A549 (cell line): Measurements from ENCODE around the gene NR2C2. TPM values are rescaled to one million over a fixed set of nuclear protein-coding genes. Genes with fewer than 3 reads are reported as not detected.

ENCODE experiments used
- ATAC-seq, 2 experiments: fragments of 200-7000 bp in 1 of 2; fragments of >200 bp in 1 of 2; cut with Nextera tagmentation in 1 of 2; cut with Tn5 transposase in 1 of 2; 3 replicates each; pipeline versions ENCODE4 v1.8.0 to v1.9.1; 2018 to 2020; ENCODE audit warnings: mild to moderate bottlenecking in 1 of 2, moderate library complexity in 1 of 2
- CTCF ChIA-PET: fragments of 300-600 bp; sonication (Branson Sonifier 250); formaldehyde crosslinking; extraction: SDS; loops from one replicate; lab custom pipeline; 2021; ENCODE audit warnings: antibody characterized with exemption, inconsistent platforms; lab: Yijun Ruan, JAX
- POLR2A ChIA-PET: fragments of 350-600 bp; formaldehyde crosslinking; extraction: SDS; loops from one replicate; lab custom pipeline; 2021; ENCODE audit warnings: antibody characterized with exemption, inconsistent platforms; lab: Yijun Ruan, JAX
- DNase-seq, 2 experiments: peaks; one replicate each; pipeline versions ENCODE4 v3.0.0 to v3.0.0-alpha.2; 2011 to 2016; ENCODE audit warnings: low read depth in 1 of 2, low spot score in 1 of 2
- FAIRE-seq: peaks from 2 replicates; lab custom pipeline; 2011; peaks lifted over from hg19 to GRCh38; lab: Jason Lieb, UNC
- H3K27ac ChIP-seq, 2 experiments: fragments of >200 bp; sonication (Bioruptor Twin); formaldehyde crosslinking; 3 replicates each; pipeline ENCODE4 v1.5.1; 2016 to 2017
- H3K4me1 ChIP-seq: fragments of >200 bp; sonication (Bioruptor Twin); formaldehyde crosslinking; 3 replicates; pipeline ENCODE4 v1.6.1; 2016
- H3K4me2 ChIP-seq: fragments of >200 bp; sonication (Bioruptor Twin); formaldehyde crosslinking; 3 replicates; pipeline ENCODE4 v1.6.1; 2016
- H3K4me3 ChIP-seq: fragments of >200 bp; sonication (Bioruptor Twin); formaldehyde crosslinking; 3 replicates; pipeline ENCODE4 v1.5.1; 2016
- H3K9me3 ChIP-seq: fragments of >200 bp; sonication (Bioruptor Twin); formaldehyde crosslinking; 3 replicates; pipeline ENCODE4 v1.6.1; 2016
- ATOH8 ChIP-seq: fragments of 250-450 bp; sonication (Bioruptor Pico); IDR thresholded peaks from 2 replicates; pipeline ENCODE4 v1.5.0; 2020; ENCODE audit warnings: low read depth, mild to moderate bottlenecking, moderate library complexity
- CEBPB ChIP-seq, 2 experiments: fragments of >200 bp in 1 of 2; sonication (Bioruptor Twin) in 1 of 2; formaldehyde crosslinking in 1 of 2; IDR thresholded peaks; 2 replicates each; pipeline ENCODE4 v1.6.1; 2012 to 2016
- CHD2 ChIP-seq: fragments of 150-350 bp; IDR thresholded peaks from 2 replicates; pipeline ENCODE4 v1.6.1; 2014; ENCODE audit warnings: low read length; ENCODE audit not compliant: partially characterized antibody
- CTCF ChIP-seq: fragments of >200 bp; sonication (Bioruptor Twin); formaldehyde crosslinking; IDR thresholded peaks from 3 replicates; pipeline ENCODE4 v1.5.1; 2016
- EHF ChIP-seq: fragments of 250-450 bp; sonication (Bioruptor Pico); IDR thresholded peaks from 2 replicates; pipeline ENCODE4 v1.5.0; 2020; ENCODE audit warnings: mild to moderate bottlenecking
- EHMT2 ChIP-seq: fragments of 200-600 bp; sonication (generic); IDR thresholded peaks from 2 replicates; pipeline ENCODE4 v1.6.1; 2016; ENCODE audit warnings: antibody characterized with exemption, low read depth, mild to moderate bottlenecking, moderate library complexity
- ESRRA ChIP-seq: fragments of 150-350 bp; IDR thresholded peaks from 2 replicates; pipeline ENCODE4 v1.6.1; 2014; ENCODE audit warnings: mild to moderate bottlenecking, low read length, borderline replicate concordance
- FOSB ChIP-seq: fragments of 250-450 bp; sonication (Bioruptor Pico); IDR thresholded peaks from 2 replicates; pipeline ENCODE4 v1.5.0; 2020; ENCODE audit warnings: mild to moderate bottlenecking, moderate library complexity
- FOSL2 ChIP-seq, 2 experiments: fragments of 450-650 bp in 1 of 2; fragments of >200 bp in 1 of 2; sonication (Bioruptor Twin) in 1 of 2; formaldehyde crosslinking; IDR thresholded peaks; 2 replicates each; pipeline versions ENCODE4 v1.5.0 to v1.6.1; 2016 to 2020; ENCODE audit warnings: mild to moderate bottlenecking in 1 of 2, moderate library complexity in 1 of 2
- GATA3 ChIP-seq: IDR thresholded peaks from 2 replicates; pipeline ENCODE4 v1.6.1; 2012; ENCODE audit warnings: borderline replicate concordance
- HDAC2 ChIP-seq: fragments of 200-600 bp; sonication (generic); IDR thresholded peaks from 2 replicates; pipeline ENCODE4 v1.6.1; 2016
- HOXB5 ChIP-seq: fragments of 250-450 bp; sonication (Bioruptor Pico); IDR thresholded peaks from 2 replicates; pipeline ENCODE4 v1.5.0; 2020; ENCODE audit warnings: mild to moderate bottlenecking, moderate library complexity
- JUN ChIP-seq, 2 experiments: fragments of >200 bp; sonication (Bioruptor Twin); formaldehyde crosslinking; IDR thresholded peaks; 2 replicates in 1 of 2; 3 replicates in 1 of 2; pipeline ENCODE4 v1.6.1; 2016 to 2017
- KDM1A ChIP-seq: fragments of 200-600 bp; sonication (generic); IDR thresholded peaks from 2 replicates; pipeline ENCODE4 v1.6.1; 2016; ENCODE audit warnings: low read depth, mild to moderate bottlenecking
- KDM5A ChIP-seq: fragments of 200-600 bp; sonication (generic); IDR thresholded peaks from 2 replicates; pipeline ENCODE4 v1.6.1; 2016; ENCODE audit warnings: antibody characterized with exemption, mild to moderate bottlenecking
- MAFK ChIP-seq: fragments of 450-650 bp; IDR thresholded peaks from 2 replicates; pipeline ENCODE4 v1.6.1; 2014; ENCODE audit not compliant: partially characterized antibody
- MAX ChIP-seq: IDR thresholded peaks from 2 replicates; pipeline ENCODE4 v1.6.1; 2012
- MAZ ChIP-seq: fragments of 150-350 bp; IDR thresholded peaks from 2 replicates; pipeline ENCODE4 v1.6.1; 2014; ENCODE audit warnings: antibody characterized with exemption, low read depth, low read length, borderline replicate concordance
- MYC ChIP-seq: IDR thresholded peaks from 2 replicates; pipeline ENCODE4 v1.6.1; 2012; ENCODE audit warnings: mild to moderate bottlenecking, inconsistent platforms, low read length, improper control_type of control experiment, borderline replicate concordance
- NFE2L2 ChIP-seq: fragments of 150-350 bp; conservative IDR thresholded peaks from 2 replicates; pipeline ENCODE4 v1.6.1; 2014; ENCODE audit warnings: low read length
- PBX3 ChIP-seq: IDR thresholded peaks from 2 replicates; pipeline ENCODE4 v1.6.1; 2012
- PHF8 ChIP-seq: fragments of 200-600 bp; sonication (generic); IDR thresholded peaks from 2 replicates; pipeline ENCODE4 v1.6.1; 2016; ENCODE audit warnings: low read depth, mild to moderate bottlenecking, antibody characterized with exemption, moderate library complexity, borderline replicate concordance
- POLR2A ChIP-seq: IDR thresholded peaks from 2 replicates; pipeline ENCODE4 v1.6.1; 2012; ENCODE audit warnings: mild to moderate bottlenecking, low read length
- POLR2AphosphoS2 ChIP-seq: conservative IDR thresholded peaks from 2 replicates; pipeline ENCODE4 v1.6.1; 2012; ENCODE audit warnings: low read length, improper control_type of control experiment, inconsistent platforms
- RAD21 ChIP-seq, 2 experiments: fragments of >200 bp in 1 of 2; sonication (Bioruptor Twin) in 1 of 2; formaldehyde crosslinking in 1 of 2; IDR thresholded peaks in 1 of 2; conservative IDR thresholded peaks in 1 of 2; 2 replicates in 1 of 2; 3 replicates in 1 of 2; pipeline ENCODE4 v1.6.1; 2012 to 2018; ENCODE audit warnings: inconsistent platforms in 1 of 2
- RARB ChIP-seq: fragments of 250-450 bp; sonication (Bioruptor Pico); IDR thresholded peaks from 2 replicates; pipeline ENCODE4 v1.8.0; 2021; ENCODE audit warnings: mild to moderate bottlenecking, moderate library complexity
- RFX5 ChIP-seq: fragments of 450-650 bp; IDR thresholded peaks from 2 replicates; pipeline ENCODE4 v1.7.1; 2014; ENCODE audit warnings: antibody characterized with exemption, mild to moderate bottlenecking, moderate library complexity
- RNF2 ChIP-seq: fragments of 200-600 bp; sonication (generic); IDR thresholded peaks from 2 replicates; pipeline ENCODE4 v1.6.1; 2016; ENCODE audit warnings: low read depth, mild to moderate bottlenecking, antibody characterized with exemption, moderate library complexity, borderline replicate concordance
- SMC3 ChIP-seq: fragments of >200 bp; sonication (Bioruptor Twin); formaldehyde crosslinking; IDR thresholded peaks from 3 replicates; pipeline ENCODE4 v1.6.1; 2018; ENCODE audit warnings: inconsistent platforms
- USF2 ChIP-seq: fragments of 450-650 bp; IDR thresholded peaks from 2 replicates; pipeline ENCODE4 v1.6.1; 2014; ENCODE audit warnings: antibody characterized with exemption
- ZFP36 ChIP-seq: fragments of 450-650 bp; IDR thresholded peaks from 2 replicates; pipeline ENCODE4 v1.6.1; 2014; ENCODE audit warnings: borderline replicate concordance; ENCODE audit not compliant: partially characterized antibody
- ZNF302 ChIP-seq: fragments of 250-450 bp; sonication (Bioruptor Pico); IDR thresholded peaks from 2 replicates; pipeline ENCODE4 v1.9.0; 2021; ENCODE audit warnings: inconsistent platforms, mild to moderate bottlenecking, moderate library complexity
- WGBS: methylation state at CpG from one replicate; pipeline ENCODE4 v1.1.6; 2017; ENCODE audit errors: missing lambda C conversion rate; 5-methylcytosine and 5-hydroxymethylcytosine counted together
- polyA plus RNA-seq, 4 experiments: library from polyadenylated mRNA; depleted of rRNA in 3 of 4; stranded (reverse); fragments of >200 nt; fragmentation: RNase III in 1 of 4; extraction: RNeasy Plus Mini Kit Qiagen cat#74134 plus additional on column Dnase treatment in 1 of 4; gene quantifications; 2 replicates in 3 of 4; 3 replicates in 1 of 4; pipeline ENCODE4 v1.2.3, GENCODE V29; 2011 to 2017

The NR2C2 gene
- polyA plus RNA-seq, 2 of the 4 experiments (the other 2 are of a cell fraction), result 14.6 to 20.2 TPM

- no peak for FAIRE-seq
- CTCF ChIA-PET, result interaction anchor here (0.7 to 10.2 kb wide), 40 partner anchors 9 to 499 kb away, joined by 3 to 160 read pairs (median 4); partner anchors contain the start of genes C3orf20, CCDC174 and RBSN
- peak; percentile 52 to 78; a peak in 4 of 6 replicates for ATAC-seq
- Histone ChIP-seq H3K27ac (no peak overlapping the region), H3K9me3 (no peaks in the 10 kb centered on the region), H3K4me2 (peak overlapping the region; percentile 46; the same call in 2 of the 3 replicates), H3K4me1 (no peaks in the 10 kb centered on the region), H3K4me3 (no peak overlapping the region)
- peak; percentile 70 to 72 for DNase-seq
- TF ChIP-seq JUN (IDR thresholded peaks at IDR 0.05) (no peak), MAX (no peak), FOSL2 (IDR thresholded peaks at IDR 0.05) (no peak), FOSL2 (CRISPR knock-in tag; IDR thresholded peaks at IDR 0.05) (no peak), POLR2AphosphoS2 (no peak), RAD21 (conservative IDR thresholded peaks at IDR 0.05 in 1 of 2, IDR thresholded peaks at IDR 0.05 in 1 of 2) (peak; percentile 83 to 89), HOXB5 (CRISPR knock-in tag) (no peak), USF2 (no peak), ZFP36 (no peak), CEBPB (IDR thresholded peaks at IDR 0.05) (no peak), MYC (no peak), PHF8 (no peak), KDM1A (no peak), KDM5A (no peak), GATA3 (no peak), RARB (CRISPR knock-in tag) (no peak), CTCF (peak; percentile 94), MAFK (no peak), CHD2 (no peak), SMC3 (peak; percentile 49; the same call in 2 of the 3 replicates)
- POLR2A ChIA-PET, result interaction anchor here (1.4 kb wide), 1 partner anchor 21 kb away, joined by 3 read pairs; the partner anchor contains the start of gene NR2C2
- 50% methylated on average over 9 of the region's 9 CpGs for WGBS
These were observed 21.4 kb upstream of the NR2C2 start for GRCh38 chr3:14925729-14926591.

GRCh38 chr3:14926592-14926991, 20.8 kb upstream of the NR2C2 start:
- DNase-seq (no peak), FAIRE-seq (no peak), ATAC-seq (no peak)
- Histone ChIP-seq H3K27ac (no peak overlapping the region), H3K4me3 (no peak overlapping the region), H3K9me3 (no peaks in the 10 kb centered on the region), H3K4me1 (no peaks in the 10 kb centered on the region), H3K4me2 (no peak overlapping the region)
- no peak for TF ChIP-seq RARB (CRISPR knock-in tag)
- TF ChIP-seq ATOH8 (CRISPR knock-in tag), result no peak
- no peak for TF ChIP-seq ESRRA
- TF ChIP-seq JUN (IDR thresholded peaks at IDR 0.05), result no peak
- no peak for TF ChIP-seq HDAC2
- TF ChIP-seq RFX5, result no peak
- no peak for TF ChIP-seq FOSB (CRISPR knock-in tag)
- TF ChIP-seq PHF8, result no peak
- TF ChIP-seq EHMT2, result no peak
- no peak for TF ChIP-seq RNF2
- no peak for TF ChIP-seq EHF (CRISPR knock-in tag)
- TF ChIP-seq PBX3, result no peak
- no peak for TF ChIP-seq HOXB5 (CRISPR knock-in tag)
- TF ChIP-seq NFE2L2, result no peak
- no peak for TF ChIP-seq POLR2A
- TF ChIP-seq SMC3, result no peak
- TF ChIP-seq MAZ, result no peak
- TF ChIP-seq ZNF302 (CRISPR knock-in tag), result no peak
- TF ChIP-seq GATA3, result no peak
- POLR2A ChIA-PET, result interaction anchor here (1.4 kb wide), 1 partner anchor 21 kb away, joined by 3 read pairs; the partner anchor contains the start of gene NR2C2
- WGBS, result 29% methylated on average over 1 of the region's 1 CpG
- CTCF ChIA-PET, result interaction anchor here (0.7 to 10.2 kb wide), 37 partner anchors 9 to 498 kb away, joined by 3 to 160 read pairs (median 4); partner anchors contain the start of genes C3orf20, CCDC174 and RBSN
